HG02884 (cell line): Measurements from ENCODE around the gene ST6GALNAC6.

Source experiments
- ATAC-seq: cut with Tn5 transposase; IDR thresholded peaks from one replicate; pipeline ENCODE4 v1.9.1; 2021; ENCODE audit warnings: mild to moderate bottlenecking, moderate library complexity; ENCODE audit not compliant: unreplicated experiment

Gene ST6GALNAC6

DNA sequence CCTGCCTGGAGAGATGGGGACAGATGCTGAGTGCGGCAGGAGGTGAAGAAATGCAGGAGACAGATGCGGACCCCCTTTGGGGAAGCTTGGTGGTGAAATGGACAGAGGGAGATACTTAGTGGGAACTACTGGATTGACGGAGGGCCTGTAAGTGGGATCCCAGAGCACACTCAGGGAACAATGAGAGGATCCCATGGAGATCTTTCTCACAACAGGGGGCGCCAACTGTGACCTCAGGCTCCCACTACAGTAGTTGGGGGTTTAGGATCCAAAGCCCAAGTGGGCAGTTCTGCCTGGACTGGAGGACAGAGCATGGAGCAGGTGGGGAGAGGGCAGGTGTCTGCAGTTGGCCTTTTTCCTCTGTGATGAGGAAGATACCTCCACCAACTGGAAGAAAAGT, 34.8 kb upstream of the ST6GALNAC6 start:
- ATAC-seq = no peak

DNA sequence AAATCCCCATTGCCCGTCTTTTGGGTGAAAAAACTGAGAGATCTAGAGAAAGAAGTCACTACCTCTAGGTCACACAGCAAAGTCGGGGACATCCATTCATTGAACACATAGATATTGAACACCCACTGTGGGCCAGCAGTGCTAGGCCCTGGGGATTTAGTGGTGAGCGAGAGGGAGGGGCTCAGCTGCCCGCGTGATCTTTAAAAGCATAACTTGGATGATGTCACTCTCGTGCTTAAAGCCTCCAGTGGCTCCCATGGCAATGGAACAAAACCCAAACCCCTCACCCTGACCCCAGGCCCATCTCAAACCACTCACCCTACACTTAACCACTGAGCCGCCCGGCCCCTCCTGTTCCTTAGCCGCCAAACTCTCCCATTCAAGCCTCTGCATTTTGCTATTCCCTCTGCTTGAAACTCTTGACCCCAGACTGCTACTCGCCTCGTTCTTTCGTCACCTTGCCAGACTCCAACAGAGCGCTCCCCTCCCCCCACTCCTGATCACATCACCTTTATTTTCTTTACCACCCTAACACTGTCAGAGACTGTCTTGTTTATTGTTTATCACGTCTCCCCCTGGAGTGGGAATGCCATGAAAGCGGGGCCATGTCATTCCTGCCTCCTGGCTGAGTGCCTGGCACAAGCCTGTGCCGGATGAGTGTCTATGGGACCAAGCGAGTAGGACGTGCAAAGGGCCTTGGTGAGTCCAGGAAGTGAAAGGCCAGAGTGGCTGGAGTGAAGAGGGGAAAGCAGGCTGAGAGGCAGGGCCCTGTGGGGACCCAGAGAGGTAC, 31.9 kb upstream of the ST6GALNAC6 start:
- ATAC-seq = peak; percentile 4

DNA sequence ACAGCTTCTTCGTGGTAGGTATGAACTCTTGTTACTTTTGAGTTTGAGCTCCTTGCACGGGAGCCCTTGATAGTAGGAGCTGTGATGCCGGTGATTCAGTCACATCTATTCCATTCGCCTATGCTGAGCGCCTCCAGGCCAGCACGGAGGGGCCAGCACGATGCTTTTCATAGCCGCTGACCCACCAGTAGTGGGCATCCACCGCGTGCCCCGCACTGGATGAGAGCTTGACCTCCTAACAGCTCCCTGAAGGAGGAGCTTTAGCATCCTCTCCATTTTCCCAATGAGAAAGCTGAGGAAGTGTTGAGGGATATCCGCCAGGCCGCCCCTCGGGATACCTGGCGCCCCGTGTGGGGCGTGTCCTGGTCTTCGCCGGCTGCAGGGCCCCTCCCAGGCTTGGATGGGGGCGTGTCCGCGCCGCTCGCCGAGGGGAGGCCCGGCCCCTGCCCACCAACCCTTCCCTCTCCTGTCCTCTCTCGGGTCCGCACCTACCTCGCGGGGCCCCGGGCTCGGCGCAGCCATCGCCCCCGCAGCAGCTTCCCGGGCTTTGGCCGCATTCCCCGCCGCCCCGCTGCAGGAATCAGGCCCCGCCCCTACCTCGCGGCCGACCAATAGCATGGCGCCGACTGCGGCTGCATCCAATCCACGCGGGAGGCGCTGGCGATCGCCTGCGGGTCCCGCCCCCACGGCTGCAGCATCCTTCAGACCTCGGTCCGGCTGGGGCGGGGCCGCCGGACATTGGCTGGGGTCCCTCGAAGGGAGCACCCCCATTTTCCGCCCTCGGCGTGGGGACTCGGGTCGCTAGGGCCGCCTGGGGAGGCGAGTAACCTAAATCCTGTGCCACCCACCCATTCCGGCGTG, 31.1 kb upstream of the ST6GALNAC6 start, which contains the start of gene PIP5KL1:
Gene PIP5KL1 (minus strand): TSS at position 547 of the 861 bp plus-strand sequence. CDS start 25 bp downstream, at position 522.
- ATAC-seq = peak; percentile 64

DNA sequence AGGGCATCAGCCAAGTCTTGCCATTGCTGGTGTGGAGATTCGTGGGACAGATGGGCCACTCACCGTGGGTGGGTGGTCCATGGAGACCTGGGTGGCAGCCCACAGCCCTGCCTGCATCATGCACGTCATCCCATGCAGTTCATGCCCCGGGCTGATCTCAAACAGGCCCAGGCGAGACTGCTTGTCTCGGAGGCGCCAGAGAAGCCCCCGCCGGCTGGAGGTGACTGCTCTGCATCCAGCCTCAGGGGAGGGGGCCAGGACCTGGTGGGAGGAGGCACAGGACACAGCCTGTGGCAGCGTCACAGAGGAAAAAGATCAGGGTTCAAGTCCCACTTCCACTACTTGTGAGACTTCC, 30.2 kb upstream of the ST6GALNAC6 start:
- ATAC-seq = no peak

DNA sequence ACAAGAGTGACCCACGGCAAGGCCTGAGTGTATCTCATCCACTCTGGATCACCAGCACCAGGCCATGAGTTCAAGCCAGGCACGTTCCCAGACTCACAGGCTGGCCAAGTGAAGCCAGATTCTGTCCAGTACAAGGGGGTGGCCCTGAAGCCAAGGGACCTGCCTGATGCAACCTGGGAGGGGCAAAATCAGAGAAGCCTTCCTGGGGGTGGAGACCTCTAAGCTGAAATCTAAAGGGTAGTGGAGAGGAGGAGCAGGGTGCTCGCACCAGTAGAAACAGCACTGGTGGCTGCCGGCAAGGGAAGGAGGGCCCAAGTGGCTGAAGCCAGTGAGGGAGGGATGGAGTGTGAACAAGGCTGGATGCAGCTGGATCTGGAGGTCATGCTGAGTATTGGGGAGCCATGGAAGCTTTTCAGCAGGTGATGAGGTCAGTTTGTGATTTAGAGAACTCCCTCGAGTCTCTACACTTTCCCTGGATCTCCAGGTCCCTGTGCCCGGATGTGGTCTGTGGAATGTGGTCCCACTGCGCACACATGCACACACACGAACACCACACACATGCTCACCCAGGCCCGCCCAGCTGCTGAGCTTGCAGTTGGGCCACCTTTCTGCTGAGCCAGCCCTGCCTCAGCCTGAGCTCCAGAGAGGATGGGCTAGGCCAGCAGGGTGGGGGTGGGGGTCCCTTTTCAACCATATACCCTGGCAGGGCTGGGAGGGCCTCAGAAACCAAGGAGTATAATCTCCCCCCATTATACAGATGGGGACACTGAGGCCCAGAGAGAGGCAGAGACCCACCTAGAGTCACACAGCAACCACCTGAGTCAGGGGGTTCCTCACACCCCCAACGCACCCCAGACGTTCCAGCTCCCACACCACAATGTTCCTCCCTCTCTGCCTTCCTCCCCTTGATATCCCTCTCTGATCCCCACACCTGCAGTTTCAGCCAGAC, 29.5 kb upstream of the ST6GALNAC6 start:
- ATAC-seq = no peak

DNA sequence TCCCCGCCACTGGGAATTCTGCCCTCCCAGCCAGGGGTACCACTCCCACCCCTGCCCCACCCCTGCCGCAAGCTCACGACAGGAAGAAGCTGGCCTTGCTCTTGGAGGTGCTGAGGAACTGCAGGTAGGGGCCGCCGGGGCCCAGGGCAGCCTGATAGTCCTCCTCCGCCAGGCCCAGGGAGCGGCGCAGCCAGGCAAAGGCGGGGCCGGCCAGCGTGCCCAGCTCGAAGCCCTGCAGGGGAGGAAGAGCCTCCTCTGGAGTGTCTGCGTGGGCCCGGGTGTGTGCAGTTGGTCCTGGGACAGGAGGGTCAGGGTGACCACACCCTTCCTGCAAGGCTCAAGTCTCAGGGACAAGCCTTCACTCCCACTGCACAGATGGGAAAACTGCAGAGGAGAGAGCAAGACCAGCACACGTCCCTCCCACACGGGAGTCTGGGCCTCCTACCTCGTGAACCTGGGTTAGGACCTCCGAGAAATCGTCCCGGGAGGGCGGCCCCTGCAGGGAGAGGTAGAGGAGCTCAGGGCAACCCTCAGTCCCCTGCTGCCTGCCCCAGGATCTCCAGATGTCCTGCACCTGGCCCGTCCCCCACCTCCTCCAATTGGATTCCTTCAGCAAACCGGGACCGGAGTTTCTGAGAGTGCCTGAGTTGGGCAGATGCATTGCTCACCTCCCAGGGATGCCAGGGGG, 28.7 kb upstream of the ST6GALNAC6 start:
- no peak for ATAC-seq

DNA sequence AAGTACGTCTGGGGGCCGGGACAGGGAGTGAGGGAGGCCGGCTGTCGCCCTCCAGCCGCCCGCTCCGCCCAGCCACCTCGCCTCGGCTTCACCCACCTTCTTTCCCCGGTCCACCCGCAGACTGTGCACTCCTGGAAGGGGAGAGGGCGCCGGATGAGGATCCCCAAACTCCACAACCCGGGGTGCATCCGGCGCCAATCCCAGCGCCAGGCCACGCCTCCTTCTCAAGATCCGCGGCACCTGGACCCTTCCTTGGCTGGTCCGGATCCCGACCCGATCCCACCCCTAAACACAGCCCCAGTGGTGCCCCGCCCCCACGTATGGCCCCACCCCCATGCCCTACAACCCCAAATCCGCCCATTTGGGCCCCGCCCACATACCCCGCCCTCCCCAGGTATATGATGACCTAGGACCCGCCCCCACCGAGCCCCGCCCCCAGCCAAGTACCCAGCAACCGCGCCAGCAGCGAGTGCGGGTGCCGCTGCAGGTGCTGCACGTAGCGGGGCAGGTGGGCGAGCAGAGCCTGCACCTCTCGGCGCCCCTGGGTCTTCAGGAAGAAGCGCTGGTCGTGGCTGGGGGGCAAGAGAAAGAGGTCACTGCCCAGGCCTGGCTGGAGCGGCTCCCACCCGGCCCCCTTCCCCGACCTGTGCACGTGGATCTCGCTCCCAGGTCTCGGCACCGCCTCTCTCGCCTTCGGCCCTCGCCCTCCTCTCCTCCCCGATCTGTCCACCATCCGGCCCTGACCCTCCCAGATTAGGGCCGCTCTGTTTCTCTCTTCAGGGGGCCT, 28.0 kb upstream of the ST6GALNAC6 start:
- no peak for ATAC-seq

DNA sequence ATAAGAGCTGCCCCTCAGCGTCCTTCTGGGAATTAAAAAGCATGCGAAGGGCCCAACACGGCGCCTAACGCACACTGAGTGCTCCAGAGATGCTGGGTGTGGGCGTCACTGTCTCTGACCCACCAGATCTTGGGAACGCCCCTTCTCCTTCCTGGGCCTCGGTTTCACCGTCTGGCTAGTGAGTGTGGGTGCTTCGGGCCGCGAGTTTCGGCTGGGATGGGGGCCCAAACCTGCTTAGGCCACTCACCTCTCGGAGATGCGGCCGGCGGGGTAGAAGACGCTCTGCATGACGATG, 27.4 kb upstream of the ST6GALNAC6 start:
- ATAC-seq = no peak

DNA sequence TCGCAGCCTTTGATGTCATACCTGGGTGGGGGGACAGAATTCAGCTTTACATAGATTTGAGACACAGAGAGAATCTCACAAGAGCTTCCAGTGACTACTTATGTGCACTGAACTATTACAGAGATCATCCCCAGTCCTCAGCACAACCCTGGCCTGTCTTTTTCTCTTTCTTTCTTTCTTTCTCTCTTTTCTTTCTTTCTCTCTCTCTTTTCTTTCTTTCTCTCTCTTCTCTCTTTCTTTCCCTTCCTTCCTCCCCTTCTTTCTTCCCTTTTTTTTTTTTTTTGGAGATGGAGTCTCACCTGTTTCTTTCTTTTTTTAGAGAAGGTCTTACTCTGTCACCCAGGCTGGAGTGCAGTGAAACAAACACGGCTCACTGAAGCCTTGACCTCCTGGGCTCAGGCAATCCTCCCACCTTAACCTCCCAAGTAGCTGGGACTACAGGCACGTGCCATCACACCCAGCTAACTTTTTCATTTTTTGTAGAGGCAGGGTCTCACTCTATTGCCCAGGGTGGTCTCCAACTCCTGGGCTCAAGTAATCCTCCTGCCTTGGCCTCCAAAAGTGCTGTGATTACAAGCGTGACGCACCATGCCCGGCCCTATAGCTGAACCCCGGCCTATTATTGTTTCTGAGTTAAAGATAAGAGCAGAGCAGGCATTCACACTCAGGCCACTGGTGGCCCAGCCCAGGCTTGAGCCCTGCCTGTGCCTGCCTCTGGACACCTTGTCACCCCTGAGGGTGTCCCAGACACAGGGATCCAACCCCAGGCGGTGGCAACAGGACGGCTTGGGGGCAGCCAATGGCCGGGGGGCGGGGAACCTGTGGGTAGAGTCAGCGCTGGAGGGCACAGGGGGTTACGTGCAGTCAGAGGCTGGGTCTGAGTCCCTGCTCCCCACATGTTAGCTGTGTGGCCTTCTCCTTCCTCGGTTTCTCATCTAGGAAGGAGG, 26.8 kb upstream of the ST6GALNAC6 start:
- no peak for ATAC-seq

DNA sequence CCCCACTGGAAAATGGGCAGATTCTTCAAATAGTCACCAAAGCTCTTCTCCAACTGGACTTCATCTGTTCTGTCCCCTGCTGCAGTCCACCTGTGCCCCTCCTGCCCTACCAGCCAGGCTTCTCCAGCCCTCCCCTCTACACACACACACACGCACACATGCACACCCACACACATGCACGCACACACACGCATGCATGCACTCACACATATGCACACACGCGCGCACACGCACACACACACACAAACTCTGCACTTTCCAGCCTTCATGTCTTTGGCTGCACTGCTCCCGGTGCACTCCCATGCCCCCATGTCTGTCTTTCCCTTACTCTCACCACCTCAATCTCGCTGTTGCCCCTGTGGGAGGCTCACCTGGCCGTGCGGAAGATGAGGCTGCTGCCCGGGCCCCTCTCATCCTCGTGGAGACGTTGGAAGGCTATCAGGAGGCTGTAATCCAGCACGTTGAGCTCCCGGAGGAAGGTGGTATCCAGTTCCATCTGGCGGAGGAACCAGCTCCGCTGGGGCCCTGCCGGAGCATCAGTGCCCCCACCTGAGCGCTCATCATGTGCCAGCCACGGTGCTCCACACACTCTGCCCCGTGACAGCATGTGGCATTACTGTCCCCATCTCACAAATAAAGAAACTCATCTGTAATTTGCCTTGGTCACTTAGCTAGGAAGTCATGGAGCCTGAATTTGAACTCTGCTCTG, 25.5 kb upstream of the ST6GALNAC6 start:
- no peak for ATAC-seq

DNA sequence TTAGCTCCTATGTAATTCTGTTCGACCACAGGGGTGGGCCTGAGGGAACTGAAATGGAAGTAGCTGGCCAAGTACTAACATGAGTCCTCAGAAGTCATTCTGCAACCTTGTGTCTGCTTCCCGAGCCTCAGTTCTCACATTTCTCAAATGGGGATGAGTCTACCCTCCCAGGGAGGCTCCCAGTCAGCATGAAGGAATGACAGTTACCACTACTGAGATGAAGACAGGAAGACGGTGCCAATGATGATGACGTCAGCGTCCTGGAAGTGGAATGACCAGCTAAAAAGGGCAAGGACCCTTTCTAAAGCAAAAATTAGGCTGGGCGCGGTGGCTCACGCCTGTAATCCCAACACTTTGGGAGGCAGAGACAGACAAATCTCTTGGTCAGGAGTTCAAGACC, 24.4 kb upstream of the ST6GALNAC6 start:
- ATAC-seq = no peak

DNA sequence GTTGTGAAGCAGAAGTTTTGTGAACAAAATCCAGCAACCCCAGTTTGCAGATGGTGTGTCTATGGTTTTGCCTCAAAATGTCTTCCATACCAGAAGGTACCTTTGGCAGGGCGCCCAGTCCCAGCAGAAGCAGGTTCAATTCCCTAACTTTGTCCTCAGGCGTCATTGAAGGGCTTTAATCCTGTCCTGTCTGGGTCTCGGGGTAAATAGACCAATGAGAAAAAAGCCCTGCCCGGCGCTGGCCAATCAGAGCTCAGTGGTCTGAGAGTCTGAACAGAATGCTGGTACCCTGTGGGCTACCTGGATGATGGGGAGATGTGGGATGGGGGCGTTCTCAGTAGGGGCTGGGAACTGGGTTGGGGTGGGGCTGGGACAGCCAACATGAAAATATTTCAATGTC, 23.6 kb upstream of the ST6GALNAC6 start:
- no peak for ATAC-seq

DNA sequence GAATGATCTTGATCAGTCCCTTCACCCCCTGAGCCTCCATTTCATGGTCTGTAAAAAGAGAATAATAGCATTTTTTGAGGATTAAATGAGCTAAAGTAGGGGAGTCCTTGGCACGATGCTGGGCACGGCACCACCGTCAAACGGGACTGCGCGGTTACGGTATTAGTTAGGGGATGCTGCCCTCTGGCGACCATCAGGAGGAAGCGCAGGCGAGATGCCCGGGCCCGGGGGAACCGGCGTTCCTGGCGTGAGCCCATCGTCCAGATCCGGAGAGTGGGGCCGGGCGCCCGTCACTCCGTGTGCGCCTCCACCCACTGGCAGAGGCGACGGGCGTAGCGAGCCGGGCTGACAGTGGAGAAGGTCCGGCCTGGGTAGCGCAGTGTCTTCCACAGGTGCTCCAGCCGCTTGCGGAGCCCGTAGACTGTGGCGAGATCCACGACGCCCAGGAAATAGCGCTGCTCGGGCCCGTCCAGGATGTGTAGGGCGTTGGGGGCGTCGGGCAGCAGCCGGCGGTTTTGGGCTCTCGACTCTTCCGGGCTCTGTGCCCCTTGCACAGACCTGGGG, 22.2 kb upstream of the ST6GALNAC6 start:
- no peak for ATAC-seq

DNA sequence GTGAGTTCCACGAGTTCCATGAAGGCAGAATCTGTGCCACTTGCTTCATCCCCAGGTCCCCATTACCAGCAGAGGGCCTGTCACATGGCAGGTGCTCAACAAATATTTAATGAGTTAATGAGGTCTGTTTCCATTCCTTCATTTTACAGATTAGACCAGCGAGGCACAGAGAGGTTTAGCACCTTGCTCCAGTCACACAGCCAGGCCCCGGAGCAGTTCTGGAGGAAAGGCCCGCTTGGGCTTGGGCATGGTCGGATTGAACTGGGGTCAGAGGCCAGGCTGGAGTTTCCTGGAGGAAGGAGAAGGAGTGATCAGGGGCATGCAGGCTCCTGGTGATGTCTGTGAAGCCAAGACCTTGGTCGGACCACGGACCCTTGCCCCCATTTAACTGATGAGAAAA, 21.4 kb upstream of the ST6GALNAC6 start:
- ATAC-seq = no peak

DNA sequence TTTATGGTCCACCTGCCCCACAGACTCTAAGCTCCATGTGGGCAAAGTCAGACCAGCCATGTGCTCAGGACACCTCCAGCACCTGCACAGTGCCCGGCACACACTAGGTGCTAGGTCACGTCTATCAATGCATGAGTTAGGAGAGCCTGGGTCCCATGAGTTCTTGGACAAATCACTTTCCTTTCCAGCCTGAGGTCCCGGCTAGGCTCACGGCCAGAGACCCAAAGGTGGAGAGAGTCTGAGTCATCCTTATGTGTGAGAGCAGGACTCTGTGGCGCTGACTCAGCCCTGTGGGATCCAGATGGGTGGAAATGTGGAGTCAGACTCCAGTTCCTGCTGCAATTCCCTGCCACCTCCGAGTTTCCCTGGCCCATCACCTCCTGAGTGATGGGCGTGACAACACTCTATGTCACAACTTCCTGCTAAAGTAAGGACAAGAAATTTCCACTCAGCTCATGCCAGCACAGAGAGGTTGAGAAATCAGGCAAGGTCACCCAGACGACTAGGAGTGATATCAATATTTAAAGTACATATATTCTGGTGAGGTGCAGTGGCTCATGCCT, 19.9 kb upstream of the ST6GALNAC6 start:
- ATAC-seq = no peak

DNA sequence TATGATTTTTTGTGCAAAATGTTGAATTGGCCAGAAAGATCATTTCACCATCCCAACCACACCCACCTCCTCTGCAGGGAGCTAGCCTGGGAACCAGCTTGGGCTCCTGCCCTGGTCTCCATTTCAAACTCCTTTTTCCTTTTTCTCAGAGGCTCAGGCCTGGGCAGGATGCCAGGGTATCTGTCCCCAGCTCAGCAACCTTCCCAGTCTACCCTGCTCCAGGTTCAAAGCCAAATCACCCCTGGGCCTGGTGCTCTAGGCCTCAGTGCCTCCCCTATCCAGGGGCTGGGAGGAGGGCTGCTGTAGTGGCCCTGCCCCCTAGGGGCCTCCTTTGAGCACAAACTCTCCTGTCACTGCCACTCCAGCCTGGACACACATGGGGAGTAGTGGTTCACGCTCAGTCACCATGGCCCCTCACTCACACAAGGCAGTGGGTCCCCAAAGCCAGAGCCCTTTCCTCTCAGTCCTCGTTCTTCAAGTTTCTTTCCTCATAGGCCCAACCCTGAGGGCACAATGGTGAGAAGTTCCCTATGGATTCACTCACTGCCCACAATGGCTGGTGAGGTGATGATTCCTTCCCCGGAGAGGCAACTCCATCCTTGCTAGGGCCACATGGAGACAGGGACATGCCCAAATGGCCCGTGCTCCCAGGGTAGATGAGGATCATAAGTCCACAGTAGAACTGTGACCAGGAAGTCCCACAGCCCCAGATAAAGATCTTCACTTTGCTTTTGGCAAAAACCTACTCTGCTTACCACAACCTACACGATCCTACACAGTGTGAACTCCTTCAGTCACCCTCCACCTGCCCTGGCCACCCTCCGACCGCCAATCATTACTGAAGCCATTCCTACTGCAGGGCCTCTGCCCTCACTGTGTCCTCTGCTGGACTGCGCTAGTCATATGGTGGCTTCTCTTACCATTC, 19.0 kb upstream of the ST6GALNAC6 start:
- ATAC-seq = no peak
